LNCaP clone FGC (cell line): ENCODE results near the gene DYNLL2.

Experiments used
- DNase-seq: peaks from one replicate; pipeline ENCODE4 v3.0.0-alpha.2; 2011; ENCODE audit warnings: low read depth
- H3K4me3 ChIP-seq: 2 replicates; pipeline ENCODE4 v1.5.1; 2011; ENCODE audit warnings: mild to moderate bottlenecking, low read depth, low read length, control low read depth
- CTCF ChIP-seq: IDR thresholded peaks from 2 replicates; pipeline ENCODE4 v1.5.1; 2012; ENCODE audit warnings: mild to moderate bottlenecking; ENCODE audit not compliant: control insufficient read depth, insufficient read depth; ENCODE audit errors: extremely low read depth

DYNLL2 gene

GRCh38 chr17:58083491-58084316, 485 bp downstream of the DYNLL2 start:
- DNase-seq, result no peak
- H3K4me3 ChIP-seq, result peak overlapping the region; percentile 88
- TF ChIP-seq CTCF, result 0 out of 2 replicates have a peak, but pooled peaks have one; percentile 12

- peak; percentile 49 for DNase-seq
- TF ChIP-seq CTCF, result peak; percentile 41
- H3K4me3 ChIP-seq, result peak overlapping the region; percentile 88
Measured at GRCh38 chr17:58084317-58084981, 1.2 kb downstream of the DYNLL2 start.

- DNase-seq, result no peak
- TF ChIP-seq CTCF, result no peak
- peak overlapping the region; percentile 88 for H3K4me3 ChIP-seq
Measured at GRCh38 chr17:58085039-58085715, 2.0 kb downstream of the DYNLL2 start.

GRCh38 chr17:58086953-58087352, 3.7 kb downstream of the DYNLL2 start:
- DNase-seq, result no peak
- TF ChIP-seq CTCF, result no peak
- no peak overlapping the region for H3K4me3 ChIP-seq

GRCh38 chr17:58088624-58089023, 5.4 kb downstream of the DYNLL2 start:
- no peak for DNase-seq
- H3K4me3 ChIP-seq, result no peak overlapping the region
- TF ChIP-seq CTCF, result no peak

- no peak for DNase-seq
- no peak overlapping the region for H3K4me3 ChIP-seq
- no peak for TF ChIP-seq CTCF
Measured at GRCh38 chr17:58089111-58089510, 5.9 kb downstream of the DYNLL2 start.
